Vagina (tissue), 2 donors: Measurements from ENCODE around the gene CYP19A1.

Source experiments
- CTCF ChIP-seq, 3 experiments: fragments of 450-650 bp in 2 of 3; fragments of 200-600 bp in 1 of 3; sonication (generic) in 1 of 3; IDR thresholded peaks; one replicate each; pipeline ENCODE4 v1.5.1; 2017 to 2019; ENCODE audit warnings: antibody characterized with exemption in 3 of 3, mild to moderate bottlenecking in 2 of 3, moderate library complexity in 2 of 3
- POLR2A ChIP-seq, 2 donors: fragments of 450-650 bp; IDR thresholded peaks; one replicate each; pipeline ENCODE4 v1.6.1; 2017; ENCODE audit warnings: antibody characterized with exemption in 2 of 2, mild to moderate bottlenecking in 2 of 2, moderate library complexity in 2 of 2

GRCh38 chr15:51172193-51172592, 166.2 kb downstream of the CYP19A1 start:
- TF ChIP-seq POLR2A (IDR thresholded peaks at IDR 0.05) (no peak), CTCF (IDR thresholded peaks at IDR 0.05) (no peak)
